ENCODE results near the gene CYBC1. TPM values are rescaled to one million over a fixed set of nuclear protein-coding genes. Genes with fewer than 3 reads are reported as not detected.

Gene CYBC1
- 111 and 115 TPM in 2 replicates for total RNA-seq
- long read RNA-seq, transcript CYBC1-201 (7 exons, 2,093 nt), result major isoform, 24 of 46 reads
- long read RNA-seq, partial matches to known transcripts, result 0 of 46 reads
- long read RNA-seq, other reads (novel, unspliced or antisense), result 10 of 46 reads

DNA sequence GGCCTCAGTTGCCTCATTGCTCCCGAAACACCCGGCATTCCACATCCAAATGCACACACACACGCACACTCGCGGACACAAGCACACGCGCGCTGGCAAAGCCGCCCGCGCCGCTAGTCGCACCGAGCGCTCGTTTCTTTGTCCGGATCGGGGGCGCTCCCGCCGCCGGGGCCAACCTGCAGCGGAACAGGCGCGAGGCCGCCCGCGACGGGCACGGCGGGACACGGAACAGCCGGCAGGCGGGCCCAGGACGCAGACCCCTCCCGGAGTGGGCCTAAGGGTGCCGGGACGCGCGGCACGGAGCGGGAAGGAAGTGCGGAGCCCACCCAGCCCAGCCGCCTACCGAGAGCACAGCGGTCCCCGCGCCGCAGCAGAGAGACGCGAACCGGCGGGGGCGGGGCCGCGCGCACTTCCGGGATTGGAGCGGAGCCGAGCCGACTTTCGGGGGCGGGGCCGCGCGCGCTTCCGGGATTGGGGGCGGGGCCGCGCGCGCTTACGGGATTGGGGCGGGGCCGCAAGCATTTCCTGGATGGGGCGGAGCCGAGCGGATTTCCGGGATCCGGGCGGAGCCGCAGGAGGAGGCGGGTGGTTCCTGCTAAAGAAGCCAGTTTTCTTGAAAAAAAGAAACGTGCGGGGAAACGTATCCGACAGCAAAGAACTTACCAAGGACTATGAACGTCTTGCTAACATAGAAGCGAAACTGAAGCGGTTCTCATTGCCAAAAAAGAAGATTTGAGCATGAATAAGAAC is at the start of gene CYBC1:
TSS of gene CYBC1 (minus strand) at position 396 of the 750 bp plus-strand sequence. CDS start 1,498 bp downstream, outside the sequence.
- Mint-ChIP-seq H3K4me3 (peak within 1 kb of the TSS; percentile 90), H3K27ac (ENCODE audit: unreplicated experiment) (peak within 1 kb of the TSS; percentile 84), H3K9me3 (peaks cover 12% of the 10 kb centered on the region), H3K27me3 (ENCODE audit: low read depth) (no peaks in the 10 kb centered on the region), H3K4me1 (peaks cover 20% of the 10 kb centered on the region), H3K36me3 (ENCODE audit: low read depth) (peaks cover 4% of the 10 kb centered on the region)
- DNase-seq (ENCODE audit: low read depth, low spot score), result peak; percentile 90
- TF ChIP-seq CTCF (conservative IDR thresholded peaks at IDR 0.05), result no peak

- DNase-seq (ENCODE audit: low read depth, low spot score), result peak; percentile 35
- peaks cover 12% of the 10 kb centered on the region for H3K27me3 Mint-ChIP-seq (ENCODE audit: low read depth)
- H3K4me1 Mint-ChIP-seq, result peaks cover 21% of the 10 kb centered on the region
- TF ChIP-seq CTCF (conservative IDR thresholded peaks at IDR 0.05), result no peak
- H3K36me3 Mint-ChIP-seq (ENCODE audit: low read depth), result peaks cover 4% of the 10 kb centered on the region
- no peaks in the 10 kb centered on the region for H3K9me3 Mint-ChIP-seq
- peak overlapping the region; percentile 93 for H3K4me3 Mint-ChIP-seq
- peak overlapping the region; percentile 93 for H3K27ac Mint-ChIP-seq (ENCODE audit: unreplicated experiment)
These were observed 47.2 kb upstream of the CYBC1 start for GRCh38 chr17:82497483-82498405.

DNA sequence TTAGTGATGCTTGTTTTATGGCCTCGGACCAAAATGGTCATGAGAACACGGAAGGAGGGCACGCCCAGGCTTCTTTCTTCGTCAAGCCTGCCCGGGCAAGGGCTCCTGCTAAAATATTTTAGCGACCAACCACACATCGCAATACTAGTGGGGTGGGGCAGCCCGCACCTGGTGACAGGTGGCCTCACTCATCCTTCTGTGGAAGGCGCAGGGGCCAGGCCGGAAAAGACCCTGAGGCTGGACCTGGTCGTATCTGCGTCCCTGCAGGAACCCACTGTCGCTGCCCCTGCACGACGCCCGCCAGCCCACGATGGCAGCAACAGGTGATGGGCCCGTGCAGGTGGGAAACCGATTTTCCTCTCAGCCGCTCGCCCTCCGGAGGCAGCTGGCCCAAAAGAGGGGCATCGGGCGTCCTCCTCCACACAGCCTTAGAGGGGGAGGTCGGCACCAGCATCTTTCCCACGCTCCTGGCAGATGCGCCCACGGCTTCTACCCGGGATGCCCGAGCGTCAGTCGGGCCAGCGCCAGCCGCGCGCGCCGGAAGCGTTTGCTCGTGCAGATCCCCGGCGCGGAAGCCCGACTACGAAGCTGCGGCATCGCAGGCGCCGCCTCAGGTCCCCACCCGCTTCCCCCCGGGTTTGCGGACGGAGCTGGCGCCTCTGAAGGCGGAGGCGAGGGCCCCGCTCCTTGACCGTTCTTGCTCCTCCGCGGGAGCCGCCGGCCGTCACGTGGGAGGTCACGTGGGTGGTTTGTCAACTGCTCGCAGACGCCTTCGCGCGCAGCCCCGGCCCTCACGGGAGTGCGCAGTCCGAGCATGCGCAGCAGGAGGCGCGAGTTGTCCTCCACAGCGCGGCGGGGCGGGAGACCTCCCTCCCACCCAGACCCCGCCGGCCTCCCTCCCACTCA is 46.2 kb upstream of the CYBC1 start:
- Mint-ChIP-seq H3K9me3 (no peaks in the 10 kb centered on the region), H3K27me3 (ENCODE audit: low read depth) (peaks cover 12% of the 10 kb centered on the region), H3K27ac (ENCODE audit: unreplicated experiment) (no peak overlapping the region), H3K4me3 (peak overlapping the region; percentile 74), H3K4me1 (peaks cover 21% of the 10 kb centered on the region), H3K36me3 (ENCODE audit: low read depth) (peaks cover 4% of the 10 kb centered on the region)
- no peak for TF ChIP-seq CTCF (conservative IDR thresholded peaks at IDR 0.05)
- peak; percentile 95 for DNase-seq (ENCODE audit: low read depth, low spot score)

DNA sequence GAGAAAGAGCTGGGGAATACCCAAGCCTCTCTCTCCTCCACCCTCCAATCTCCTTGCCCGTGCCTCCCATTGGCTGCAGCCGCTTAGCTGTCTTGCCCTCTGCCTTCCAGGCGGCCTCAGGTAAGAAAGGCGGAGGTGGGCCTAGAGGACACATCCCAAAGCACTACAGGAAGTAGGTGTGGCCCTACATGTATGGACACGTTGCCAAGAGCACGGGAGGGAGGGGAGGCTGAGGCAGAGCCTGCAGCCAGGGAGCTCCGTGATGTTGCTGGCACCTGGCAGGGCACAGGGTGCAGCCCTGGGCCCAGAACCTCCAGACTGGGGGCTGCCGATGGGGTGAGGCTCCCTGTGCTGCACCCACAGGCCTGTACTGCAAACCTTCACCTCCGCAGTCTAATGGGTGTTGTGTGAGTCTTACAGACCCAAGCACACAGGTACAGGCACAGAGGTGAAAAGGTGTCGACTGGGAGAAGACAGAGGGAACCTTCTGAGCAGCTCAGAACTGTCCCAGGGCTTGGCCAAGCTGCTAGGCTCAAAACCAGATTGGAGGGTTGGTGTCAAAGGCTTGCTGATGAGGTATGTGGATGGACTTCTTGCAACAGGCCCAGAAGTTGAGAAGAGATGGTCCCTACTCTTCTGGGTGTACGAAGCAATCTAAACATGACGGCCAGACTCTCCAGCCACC is 45.4 kb upstream of the CYBC1 start:
- H3K9me3 Mint-ChIP-seq, result no peaks in the 10 kb centered on the region
- no peak for TF ChIP-seq CTCF (conservative IDR thresholded peaks at IDR 0.05)
- H3K4me1 Mint-ChIP-seq, result peaks cover 21% of the 10 kb centered on the region
- DNase-seq (ENCODE audit: low read depth, low spot score), result no peak
- H3K27me3 Mint-ChIP-seq (ENCODE audit: low read depth), result peaks cover 12% of the 10 kb centered on the region
- peak overlapping the region; percentile 74 for H3K4me3 Mint-ChIP-seq
- H3K36me3 Mint-ChIP-seq (ENCODE audit: low read depth), result peaks cover 4% of the 10 kb centered on the region
- H3K27ac Mint-ChIP-seq (ENCODE audit: unreplicated experiment), result no peak overlapping the region
